ENCODE data around the gene NIPBL. TPM values are rescaled to one million over a fixed set of nuclear protein-coding genes. Genes with fewer than 3 reads are reported as not detected.
A peak's percentile ranks its signal among the peaks of the same experiment; 100 is the strongest.

The NIPBL gene
- total and polyA plus RNA-seq, 2 of the 8 experiments (the other 6 are each of a cell fraction or from before 2014, with no cell fraction given) = 21.1 to 53.5 TPM

- FAIRE-seq = peak; percentile 83
- Histone ChIP-seq H3K9ac (replicated peaks in 1 of 4; ENCODE audit: extremely low read depth in 1 of 4, low read depth in 3 of 4, low read length in 3 of 4) (no peak overlapping the region), H3K27ac (ENCODE audit: low read depth, low read length) (no peak overlapping the region), H3K14ac (ENCODE audit: insufficient read length) (no peak overlapping the region), H2AFZ (ENCODE audit: low read length) (no peak overlapping the region), H3K4me3 (ENCODE audit: extremely low read depth in 1 of 4, insufficient read depth in 2 of 4, low read depth in 3 of 4, low read length in 4 of 4) (no peak overlapping the region), H2BK20ac (ENCODE audit: low read length) (no peak overlapping the region), H3K18ac (ENCODE audit: extremely low read depth, low read length) (no peak overlapping the region), H2BK5ac (ENCODE audit: low read depth, low read length) (no peak overlapping the region), H2BK15ac (ENCODE audit: low read length) (no peak overlapping the region), H3K36me3 (ENCODE audit: control insufficient read depth in 2 of 4, insufficient read depth in 4 of 4, low read length in 3 of 4) (peaks cover 0 to 46% (median 14%) of the 10 kb centered on the region in 4 experiments; a peak in 6 of 8 replicates), H3K4me2 (ENCODE audit: insufficient read depth in 1 of 2, low read depth in 2 of 2, low read length in 2 of 2) (no peak overlapping the region), H3K4me1 (replicated peaks in 1 of 4; ENCODE audit: control insufficient read depth in 3 of 4, insufficient read depth in 4 of 4, low read length in 3 of 4) (no peaks in the 10 kb centered on the region), H3K79me1 (ENCODE audit: low read depth, low read length) (no peaks in the 10 kb centered on the region), H3K9me3 (ENCODE audit: insufficient read depth in 2 of 2, low read depth in 1 of 2, low read length in 1 of 2) (no peaks in the 10 kb centered on the region), H4K20me1 (replicated peaks in 1 of 2; ENCODE audit: control insufficient read depth in 1 of 2, insufficient read depth in 2 of 2, low read length in 2 of 2) (no peaks in the 10 kb centered on the region), H2BK120ac (replicated peaks; ENCODE audit: low read depth, low read length) (no peak overlapping the region), H4K8ac (ENCODE audit: extremely low read depth, insufficient read depth, low read length) (no peak overlapping the region), H2AK5ac (ENCODE audit: low read depth, low read length) (no peak overlapping the region), H3K23ac (ENCODE audit: insufficient read length) (no peak overlapping the region), H4K5ac (ENCODE audit: insufficient read length, low read depth, low read length) (no peak overlapping the region), H3K23me2 (ENCODE audit: low read depth, low read length) (no peaks in the 10 kb centered on the region), H4K91ac (replicated peaks; ENCODE audit: insufficient read length, low read length) (no peak overlapping the region), H3K79me2 (ENCODE audit: control insufficient read depth in 1 of 2, insufficient read depth in 2 of 2, low read length in 2 of 2) (no peaks in the 10 kb centered on the region), H3K27me3 (replicated peaks in 1 of 4; ENCODE audit: control insufficient read depth in 3 of 4, extremely low read depth in 1 of 4, insufficient read depth in 3 of 4, low read length in 3 of 4) (no peaks in the 10 kb centered on the region), H2BK12ac (ENCODE audit: low read depth, low read length) (no peak overlapping the region), H3K56ac (replicated peaks; ENCODE audit: insufficient read length, low read depth, low read length) (no peak overlapping the region), H3K4ac (replicated peaks; ENCODE audit: insufficient read length, low read depth, low read length) (no peak overlapping the region)
- no peak for DNase-seq (ENCODE audit: low read depth in 1 of 2, low spot score in 2 of 2)
- CTCF ChIA-PET (ENCODE audit: partially characterized antibody) = interaction anchor here (0.6 to 1.5 kb wide), 11 partner anchors 9 to 176 kb away, joined by 3 to 6 read pairs (median 4); no protein-coding TSS in a partner anchor
- 86% methylated on average over 2 of the region's 2 CpGs; no CpG with 5 or more reads in 1 of the 2 experiments for WGBS, 2 experiments (ENCODE audit: extremely low coverage in 1 of 2, insufficient coverage in 1 of 2, insufficient read length in 1 of 2, insufficient replicate concordance in 2 of 2, low coverage in 1 of 2, low lambda C conversion rate in 2 of 2, missing lambda C conversion rate in 1 of 2)
- POLR2A ChIA-PET (ENCODE audit: partially characterized antibody) = no interaction called here
- TF ChIP-seq POLR2A (IDR thresholded peaks at IDR 0.05; ENCODE audit: control extremely low read depth in 1 of 2, low read depth in 2 of 2, low read length in 2 of 2) = no peak
- no peak for TF ChIP-seq SIN3A (conservative IDR thresholded peaks at IDR 0.05 in 1 of 2, IDR thresholded peaks at IDR 0.05 in 1 of 2; ENCODE audit: low read depth in 1 of 2, low read length in 2 of 2)
- TF ChIP-seq CTCF (IDR thresholded peaks at IDR 0.05; ENCODE audit: control extremely low read depth in 1 of 3, insufficient read depth in 1 of 3, low read depth in 1 of 3, low read length in 3 of 3) = peak in 2 of 3 experiments; percentile 32 to 41; a peak in 3 of 4 replicates
- no peak for TF ChIP-seq HDAC2 (IDR thresholded peaks at IDR 0.05; ENCODE audit: borderline replicate concordance in 1 of 2, low read depth in 2 of 2, low read length in 2 of 2)
- no peak for TF ChIP-seq YY1 (IDR thresholded peaks at IDR 0.05; ENCODE audit: low read depth, low read length)
- TF ChIP-seq RAD21 (IDR thresholded peaks at IDR 0.05 in 1 of 2, conservative IDR thresholded peaks at IDR 0.05 in 1 of 2; ENCODE audit: low read depth in 2 of 2, low read length in 2 of 2) = peak; percentile 48 to 65
Measured at GRCh38 chr5:37043693-37044092, 167.1 kb downstream of the NIPBL start.

Data from H1 (cell line).